HEK293T (cell line): ENCODE results near the gene INSC.

Experiments used
- ARNT ChIP-seq: fragments of 450-650 bp; IDR thresholded peaks from 2 replicates; pipeline ENCODE4 v1.6.1; 2017; ENCODE audit warnings: mild to moderate bottlenecking
- BHLHE40 ChIP-seq: fragments of 450-650 bp; IDR thresholded peaks from 2 replicates; pipeline ENCODE4 v1.6.1; 2016; ENCODE audit warnings: mild to moderate bottlenecking, moderate library complexity, borderline replicate concordance
- CTBP1 ChIP-seq: fragments of 450-650 bp; IDR thresholded peaks from 2 replicates; pipeline ENCODE4 v1.6.1; 2016; ENCODE audit warnings: borderline replicate concordance
- ELF4 ChIP-seq: fragments of 450-650 bp; IDR thresholded peaks from 2 replicates; pipeline ENCODE4 v1.6.1; 2017; ENCODE audit warnings: antibody characterized with exemption
- FOXA1 ChIP-seq: fragments of 450-650 bp; IDR thresholded peaks from 2 replicates; pipeline ENCODE4 v1.6.1; 2016; ENCODE audit warnings: mild to moderate bottlenecking
- FOXK2 ChIP-seq: fragments of 450-650 bp; IDR thresholded peaks from 2 replicates; pipeline ENCODE4 v1.6.1; 2016; ENCODE audit warnings: mild to moderate bottlenecking
- FOXM1 ChIP-seq: fragments of 450-650 bp; IDR thresholded peaks from 2 replicates; pipeline ENCODE4 v1.6.1; 2017; ENCODE audit warnings: mild to moderate bottlenecking, borderline replicate concordance
- NFRKB ChIP-seq: fragments of 450-650 bp; IDR thresholded peaks from 2 replicates; pipeline ENCODE4 v1.6.1; 2016; ENCODE audit warnings: mild to moderate bottlenecking, moderate library complexity
- PKNOX1 ChIP-seq: fragments of 450-650 bp; IDR thresholded peaks from 2 replicates; pipeline ENCODE4 v1.6.1; 2016
- SP1 ChIP-seq: fragments of 450-650 bp; IDR thresholded peaks from 2 replicates; pipeline ENCODE4 v1.6.1; 2017
- SUZ12 ChIP-seq: fragments of 450-650 bp; IDR thresholded peaks from 2 replicates; pipeline ENCODE4 v1.6.1; 2016; ENCODE audit warnings: mild to moderate bottlenecking
- TARDBP ChIP-seq: fragments of 450-650 bp; IDR thresholded peaks from 2 replicates; pipeline ENCODE4 v1.6.1; 2016
- ZNF384 ChIP-seq: fragments of 450-650 bp; IDR thresholded peaks from 2 replicates; pipeline ENCODE4 v1.6.1; 2016

GRCh38 chr11:15166204-15166603, 51.5 kb downstream of the INSC start:
- TF ChIP-seq ARNT (no peak), NFRKB (no peak), FOXM1 (no peak), TARDBP (no peak), BHLHE40 (no peak), ELF4 (no peak), ZNF384 (no peak), SP1 (no peak), PKNOX1 (no peak), CTBP1 (no peak), FOXK2 (no peak), FOXA1 (no peak), SUZ12 (no peak)
